Measurements from ENCODE around the gene LMLN. TPM values are rescaled to one million over a fixed set of nuclear protein-coding genes. Genes with fewer than 3 reads are reported as not detected.

Gene LMLN
- total RNA-seq, 6 experiments from 2014 or later = 4.8 to 8.1 (median 6.4) TPM

- no peak overlapping the region for H3K27ac Mint-ChIP-seq
- no peak for DNase-seq
- no peaks in the 10 kb centered on the region for H3K27me3 Mint-ChIP-seq (ENCODE audit: insufficient read depth)
- H3K4me3 Mint-ChIP-seq = no peak overlapping the region
- peaks cover 15% of the 10 kb centered on the region for H3K9me3 Mint-ChIP-seq
- H3K36me3 Mint-ChIP-seq (ENCODE audit: low read depth) = no peaks in the 10 kb centered on the region; the same call in 1 of the 2 replicates
- TF ChIP-seq CTCF (IDR thresholded peaks at IDR 0.05) = no peak
- no peaks in the 10 kb centered on the region for H3K4me1 Mint-ChIP-seq (ENCODE audit: low read depth)
These were observed 14.0 kb downstream of the LMLN start for GRCh38 chr3:197974016-197974415.

GRCh38 chr3:197975311-197975710 is 15.3 kb downstream of the LMLN start:
- H3K27ac Mint-ChIP-seq = no peak overlapping the region
- DNase-seq = no peak
- H3K4me1 Mint-ChIP-seq (ENCODE audit: low read depth) = no peaks in the 10 kb centered on the region
- no peak overlapping the region for H3K4me3 Mint-ChIP-seq
- H3K27me3 Mint-ChIP-seq (ENCODE audit: insufficient read depth) = no peaks in the 10 kb centered on the region
- TF ChIP-seq CTCF (IDR thresholded peaks at IDR 0.05) = no peak
- peaks cover 15% of the 10 kb centered on the region for H3K9me3 Mint-ChIP-seq
- no peaks in the 10 kb centered on the region; the same call in 1 of the 2 replicates for H3K36me3 Mint-ChIP-seq (ENCODE audit: low read depth)

GRCh38 chr3:197983076-197983475 is 23.1 kb downstream of the LMLN start:
- no peaks in the 10 kb centered on the region for H3K9me3 Mint-ChIP-seq
- no peaks in the 10 kb centered on the region for H3K36me3 Mint-ChIP-seq (ENCODE audit: low read depth)
- H3K27me3 Mint-ChIP-seq (ENCODE audit: insufficient read depth) = peaks cover 2% of the 10 kb centered on the region; the same call in 1 of the 2 replicates
- no peak for TF ChIP-seq CTCF (IDR thresholded peaks at IDR 0.05)
- H3K4me3 Mint-ChIP-seq = no peak overlapping the region
- DNase-seq = no peak
- H3K4me1 Mint-ChIP-seq (ENCODE audit: low read depth) = no peaks in the 10 kb centered on the region
- no peak overlapping the region for H3K27ac Mint-ChIP-seq

- no peaks in the 10 kb centered on the region for H3K27me3 Mint-ChIP-seq (ENCODE audit: insufficient read depth)
- H3K36me3 Mint-ChIP-seq (ENCODE audit: low read depth) = 0 out of 2 replicates have a peak, but pooled peaks cover 11% of the 10 kb centered on the region
- no peaks in the 10 kb centered on the region for H3K4me1 Mint-ChIP-seq (ENCODE audit: low read depth)
- H3K9me3 Mint-ChIP-seq = no peaks in the 10 kb centered on the region
- DNase-seq = no peak
- no peak overlapping the region for H3K4me3 Mint-ChIP-seq
- H3K27ac Mint-ChIP-seq = no peak overlapping the region
- TF ChIP-seq CTCF (IDR thresholded peaks at IDR 0.05) = no peak
These were observed 29.6 kb downstream of the LMLN start for GRCh38 chr3:197989651-197990050.

- Mint-ChIP-seq H3K27ac (no peak overlapping the region), H3K4me1 (ENCODE audit: low read depth) (no peaks in the 10 kb centered on the region), H3K27me3 (ENCODE audit: insufficient read depth) (no peaks in the 10 kb centered on the region; the same call in 1 of the 2 replicates), H3K36me3 (ENCODE audit: low read depth) (0 out of 2 replicates have a peak, but pooled peaks cover 11% of the 10 kb centered on the region), H3K9me3 (no peaks in the 10 kb centered on the region), H3K4me3 (no peak overlapping the region)
- TF ChIP-seq CTCF (IDR thresholded peaks at IDR 0.05) = no peak
- no peak for DNase-seq
These were observed 34.7 kb downstream of the LMLN start for GRCh38 chr3:197994736-197995135.

GRCh38 chr3:197996855-197997254 is 36.8 kb downstream of the LMLN start:
- H3K36me3 Mint-ChIP-seq (ENCODE audit: low read depth) = no peaks in the 10 kb centered on the region
- H3K4me3 Mint-ChIP-seq = no peak overlapping the region
- H3K27me3 Mint-ChIP-seq (ENCODE audit: insufficient read depth) = no peaks in the 10 kb centered on the region; the same call in 1 of the 2 replicates
- no peaks in the 10 kb centered on the region for H3K4me1 Mint-ChIP-seq (ENCODE audit: low read depth)
- no peak for DNase-seq
- TF ChIP-seq CTCF (IDR thresholded peaks at IDR 0.05) = no peak
- no peak overlapping the region for H3K27ac Mint-ChIP-seq
- no peaks in the 10 kb centered on the region for H3K9me3 Mint-ChIP-seq
